Activated CD4-positive, alpha-beta memory T cell treated with anti-CD3 and anti-CD28 coated beads, Interleukin-2, amount 10 ng/mL, durations not matched to agents 7 days and 5 days (primary cell): ENCODE results near the gene ARCN1. TPM values are rescaled to one million over a fixed set of nuclear protein-coding genes. Genes with fewer than 3 reads are reported as not detected.
"Not testable (repeated sequence)": the region's sequence is repeated elsewhere in the genome, so short reads cannot be mapped to it uniquely, and the experiment has no call there.

Experiments
- CTCF ChIA-PET: fragments of 350-600 bp; sonication (Branson Sonifier 250); formaldehyde crosslinking; loops from one replicate; lab custom pipeline; 2021; ENCODE audit warnings: antibody characterized with exemption, inconsistent platforms; lab: Charles Lee
- POLR2A ChIA-PET: fragments of 350-600 bp; sonication (Branson Sonifier 250); formaldehyde crosslinking; loops from one replicate; lab custom pipeline; 2021; ENCODE audit warnings: antibody characterized with exemption; lab: Charles Lee
- DNase-seq: peaks from one replicate; pipeline ENCODE4 v3.0.0-alpha.2; 2020
- H3K27ac Mint-ChIP-seq: one replicate; pipeline ENCODE4 v1.8.0; 2021; ENCODE audit warnings: mild to moderate bottlenecking, mixed read lengths
- H3K27me3 Mint-ChIP-seq: one replicate; pipeline ENCODE4 v1.8.0; 2021; ENCODE audit warnings: mixed read lengths
- H3K36me3 Mint-ChIP-seq: one replicate; pipeline ENCODE4 v1.8.0; 2021; ENCODE audit warnings: low read depth, mixed read lengths
- H3K4me1 Mint-ChIP-seq: one replicate; pipeline ENCODE4 v1.8.0; 2021; ENCODE audit warnings: mixed read lengths
- H3K4me3 Mint-ChIP-seq: one replicate; pipeline ENCODE4 v1.8.0; 2021; ENCODE audit warnings: mild to moderate bottlenecking, mixed read lengths
- H3K9me3 Mint-ChIP-seq: one replicate; pipeline ENCODE4 v1.8.0; 2021; ENCODE audit warnings: mixed read lengths
- total RNA-seq, 2 experiments: library from RNA; stranded (reverse); gene quantifications; one replicate each; pipeline ENCODE4 v1.2.3, GENCODE V29; 2021

Gene ARCN1
- total RNA-seq, 2 experiments from 2014 or later: 138 to 141 TPM

DNA sequence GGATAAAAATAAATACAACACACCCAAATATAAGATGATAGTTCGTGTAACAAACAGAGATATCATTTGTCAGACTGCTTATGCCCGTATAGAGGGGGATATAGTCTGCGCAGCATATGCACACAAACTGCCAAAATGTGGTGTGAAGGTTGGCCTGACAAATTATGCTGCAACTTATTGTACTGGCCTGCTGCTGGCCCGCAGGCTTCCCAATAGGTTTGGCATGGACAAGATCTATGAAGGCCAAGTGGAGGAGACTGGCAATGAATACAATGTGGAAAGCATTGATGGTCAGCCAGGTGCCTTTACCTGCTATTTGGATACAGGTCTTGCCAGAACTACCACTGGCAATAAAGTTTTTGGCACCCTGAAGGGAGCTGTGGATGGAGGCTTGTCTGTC is 11.4 kb upstream of the ARCN1 start:
- DNase-seq: no peak
- Mint-ChIP-seq H3K27ac (no peak overlapping the region), H3K27me3 (no peaks in the 10 kb centered on the region), H3K4me3 (no peak overlapping the region), H3K9me3 (no peaks in the 10 kb centered on the region), H3K4me1 (peaks cover 11% of the 10 kb centered on the region), H3K36me3 (no peaks in the 10 kb centered on the region)
- ChIA-PET CTCF (no interaction called here), POLR2A (no interaction called here)

DNA sequence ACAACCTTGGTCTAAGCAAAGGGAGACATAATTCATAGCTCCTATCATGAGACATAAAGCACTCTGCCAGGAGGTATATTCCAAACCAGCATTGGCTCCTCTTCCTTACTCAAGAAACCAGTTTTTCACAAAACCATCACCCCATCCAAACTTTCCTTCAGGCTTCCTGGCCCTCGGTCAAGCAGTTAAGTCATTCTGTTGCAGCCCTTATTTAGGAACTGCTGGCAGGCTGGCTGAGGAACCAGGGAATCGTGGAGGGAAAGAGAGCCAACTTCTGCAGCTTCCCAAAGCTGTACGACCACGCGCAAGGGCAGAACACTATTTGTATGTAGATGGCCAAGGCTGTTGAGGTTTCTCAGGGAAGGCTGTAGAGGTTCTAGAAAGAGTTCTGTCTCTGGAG is 7.2 kb upstream of the ARCN1 start:
- ChIA-PET CTCF (interaction anchor here (0.6 kb wide), 1 partner anchor 871 kb away, joined by 3 read pairs; no protein-coding TSS in a partner anchor), POLR2A (interaction anchor here (1.2 kb wide), 1 partner anchor 34 kb away, joined by 3 read pairs; the partner anchor contains the start of gene TMEM25)
- Mint-ChIP-seq H3K9me3 (no peaks in the 10 kb centered on the region), H3K36me3 (no peaks in the 10 kb centered on the region), H3K4me3 (peak overlapping the region; percentile 63), H3K4me1 (peaks cover 16% of the 10 kb centered on the region), H3K27ac (no peak overlapping the region), H3K27me3 (no peaks in the 10 kb centered on the region)
- no peak for DNase-seq

DNA sequence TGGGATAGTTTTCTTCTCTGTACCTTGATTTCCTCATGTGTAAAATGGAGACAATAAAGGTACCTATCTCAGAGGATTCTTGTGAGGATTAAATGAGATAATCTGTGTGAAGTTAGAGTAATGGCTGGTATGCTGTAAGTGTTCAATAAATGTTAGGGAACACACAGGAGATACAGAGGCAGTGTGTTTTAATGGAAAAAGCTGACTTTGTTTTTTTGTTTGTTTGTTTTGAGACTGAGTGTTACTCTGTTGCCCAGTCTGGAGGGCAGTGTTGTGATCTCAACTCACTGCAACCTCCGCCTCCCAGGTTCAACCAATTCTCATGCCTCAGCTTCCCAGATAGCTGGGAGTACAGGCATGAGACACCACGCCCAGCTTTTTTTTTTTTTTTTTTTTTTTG is 2.5 kb upstream of the ARCN1 start:
- CTCF ChIA-PET: interaction anchor here (0.6 to 1.5 kb wide), 3 partner anchors 25 to 305 kb away, joined by 3 to 4 read pairs (median 4); no protein-coding TSS in a partner anchor
- Mint-ChIP-seq H3K36me3 (peaks cover 14% of the 10 kb centered on the region), H3K4me1 (peaks cover 37% of the 10 kb centered on the region), H3K4me3 (no peak overlapping the region), H3K27me3 (no peaks in the 10 kb centered on the region), H3K27ac (no peak overlapping the region), H3K9me3 (no peaks in the 10 kb centered on the region)
- DNase-seq: no peak
- POLR2A ChIA-PET: no interaction called here

DNA sequence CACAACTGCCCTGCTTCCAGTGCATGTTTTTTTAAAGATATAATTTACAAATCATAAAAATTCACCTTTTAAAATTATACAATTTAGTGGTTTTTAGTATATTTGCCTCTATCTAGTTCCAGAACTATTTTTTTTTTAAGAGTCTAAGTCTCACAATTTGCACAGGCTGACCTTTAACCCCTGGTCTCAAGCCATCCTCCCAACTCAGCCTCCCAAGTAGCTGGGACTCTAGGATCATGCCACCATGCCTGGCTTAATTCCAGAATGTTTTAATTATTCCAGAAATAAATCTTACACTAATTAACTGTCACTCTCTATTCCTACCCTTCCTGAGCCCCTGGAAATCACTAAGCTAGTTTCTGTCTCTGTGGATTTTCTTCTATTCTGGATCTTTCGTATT is 1.4 kb upstream of the ARCN1 start:
- no peaks in the 10 kb centered on the region for H3K9me3 Mint-ChIP-seq
- DNase-seq: no peak
- H3K4me3 Mint-ChIP-seq: no peak overlapping the region
- no peak overlapping the region for H3K27ac Mint-ChIP-seq
- ChIA-PET POLR2A (no interaction called here), CTCF (interaction anchor here (1.5 kb wide), 1 partner anchor 136 kb away, joined by 4 read pairs; no protein-coding TSS in a partner anchor)
- H3K36me3 Mint-ChIP-seq: peaks cover 22% of the 10 kb centered on the region
- no peaks in the 10 kb centered on the region for H3K27me3 Mint-ChIP-seq
- peaks cover 40% of the 10 kb centered on the region for H3K4me1 Mint-ChIP-seq

DNA sequence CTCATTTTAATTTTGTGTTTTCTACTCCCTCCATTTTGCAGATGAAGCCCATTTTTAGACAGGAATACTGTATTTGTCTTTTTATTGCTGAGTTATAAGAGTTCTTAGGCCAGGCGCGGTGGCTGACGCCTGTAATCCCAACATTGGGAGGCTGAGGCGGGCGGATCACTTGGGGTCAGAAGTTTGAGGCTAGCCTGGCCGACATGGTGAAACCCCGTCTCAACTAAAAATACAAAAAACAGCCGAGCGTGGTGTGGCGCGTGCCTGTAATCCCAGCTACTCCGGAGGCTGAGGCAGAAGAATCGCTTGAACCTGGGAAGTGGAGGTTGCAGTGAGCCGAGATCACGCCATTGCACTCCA is 528 bp upstream of the ARCN1 start:
- Mint-ChIP-seq H3K4me3 (peak overlapping the region; percentile 93), H3K27ac (peak overlapping the region; percentile 92), H3K36me3 (peaks cover 26% of the 10 kb centered on the region), H3K4me1 (peaks cover 42% of the 10 kb centered on the region)
- POLR2A ChIA-PET: interaction anchor here (0.7 to 2.8 kb wide), 11 partner anchors 12 to 569 kb away, joined by 3 to 18 read pairs (median 4); partner anchors contain the start of genes CD3E, DDX6, RPS25 and TRAPPC4
- H3K27me3 Mint-ChIP-seq, H3K9me3 Mint-ChIP-seq, CTCF ChIA-PET: not testable (repeated sequence)
- peak; percentile 22 for DNase-seq

DNA sequence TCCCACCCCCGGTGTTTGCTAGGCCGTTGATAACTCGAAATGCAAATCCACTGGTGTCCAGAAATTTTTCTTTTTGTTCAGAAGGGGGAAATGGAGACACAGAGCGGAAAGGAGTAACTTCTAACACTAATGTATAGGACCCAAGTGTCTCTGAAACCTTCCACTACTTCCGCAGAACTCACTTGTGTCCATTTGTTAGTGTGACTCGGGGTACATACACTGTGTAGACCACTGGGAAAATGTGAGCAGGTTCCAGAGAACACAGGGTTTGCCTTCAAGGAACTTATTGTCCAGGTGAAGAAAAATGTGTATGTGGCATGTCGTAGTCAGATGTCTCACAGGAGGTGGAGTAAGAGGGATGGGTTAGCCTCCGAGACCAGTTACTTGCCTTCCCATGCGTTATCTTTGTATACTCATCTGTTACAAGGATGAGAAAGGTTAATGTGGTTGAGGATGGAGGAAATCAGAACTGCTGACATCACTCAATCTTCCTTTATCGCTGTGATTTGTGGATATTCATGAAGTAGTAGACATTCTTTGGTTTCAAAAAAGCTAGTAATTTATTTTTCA is 857 bp downstream of the ARCN1 start:
- Mint-ChIP-seq H3K4me3 (peak overlapping the region; percentile 93), H3K27me3 (no peaks in the 10 kb centered on the region), H3K36me3 (peaks cover 34% of the 10 kb centered on the region), H3K9me3 (no peaks in the 10 kb centered on the region), H3K4me1 (peaks cover 49% of the 10 kb centered on the region), H3K27ac (peak overlapping the region; percentile 92)
- POLR2A ChIA-PET: interaction anchor here (0.6 to 2.8 kb wide), 26 partner anchors 8 to 571 kb away, joined by 3 to 18 read pairs (median 3); partner anchors contain the start of genes CD3D, CD3E, DDX6 and MPZL3
- DNase-seq: peak; percentile 36
- CTCF ChIA-PET: interaction anchor here (0.6 to 1.6 kb wide), 6 partner anchors 17 to 379 kb away, joined by 3 to 4 read pairs (median 4); no protein-coding TSS in a partner anchor

DNA sequence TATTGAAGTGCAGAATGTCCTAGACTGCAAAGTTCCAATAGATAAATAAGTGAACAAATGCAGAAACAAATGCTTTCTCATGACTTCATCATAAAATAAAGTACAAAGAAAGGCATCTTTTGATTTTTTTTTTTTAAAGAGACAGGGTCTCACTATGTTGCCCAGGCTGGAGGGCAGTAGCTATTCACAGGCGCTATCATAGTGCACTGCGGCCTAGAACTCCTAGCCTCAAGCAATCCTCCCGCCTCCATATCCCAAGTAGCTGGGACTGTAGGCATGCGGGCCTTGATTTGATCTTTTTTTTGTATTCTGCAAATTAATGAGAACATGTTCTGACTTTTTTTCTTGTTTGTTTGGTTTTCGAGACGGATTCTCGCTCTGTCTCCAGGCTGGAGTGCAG is 2.4 kb downstream of the ARCN1 start:
- no peak overlapping the region for H3K4me3 Mint-ChIP-seq
- no peaks in the 10 kb centered on the region for H3K9me3 Mint-ChIP-seq
- no peak overlapping the region for H3K27ac Mint-ChIP-seq
- no peak for DNase-seq
- H3K4me1 Mint-ChIP-seq: peaks cover 52% of the 10 kb centered on the region
- ChIA-PET POLR2A (no interaction called here), CTCF (interaction anchor here (0.7 to 1.4 kb wide), 3 partner anchors 19 to 37 kb away, joined by 3 to 5 read pairs (median 3); no protein-coding TSS in a partner anchor)
- no peaks in the 10 kb centered on the region for H3K27me3 Mint-ChIP-seq
- peaks cover 38% of the 10 kb centered on the region for H3K36me3 Mint-ChIP-seq

DNA sequence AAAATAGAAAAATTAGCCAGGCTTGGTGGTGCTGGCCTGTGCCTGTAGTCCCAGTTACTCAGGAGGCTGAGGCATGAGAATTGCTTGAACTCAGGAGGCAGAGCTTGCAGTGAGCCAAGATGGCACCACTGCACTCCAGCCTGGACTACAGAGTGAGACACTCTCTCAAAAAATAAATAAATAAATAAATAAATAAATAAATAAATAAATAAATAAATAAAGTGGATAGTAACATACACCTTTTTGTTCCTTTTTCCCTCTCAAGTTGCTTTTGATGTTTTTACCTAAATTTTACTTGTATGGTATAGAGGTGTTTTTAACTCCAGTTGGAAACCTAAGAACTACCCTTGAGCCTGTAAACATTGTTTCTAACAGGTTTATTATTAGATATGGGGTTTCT is 5.8 kb downstream of the ARCN1 start:
- H3K27me3 Mint-ChIP-seq, POLR2A ChIA-PET, H3K4me3 Mint-ChIP-seq, H3K27ac Mint-ChIP-seq, H3K9me3 Mint-ChIP-seq, DNase-seq, CTCF ChIA-PET: not testable (repeated sequence)
- Mint-ChIP-seq H3K36me3 (peaks cover 44% of the 10 kb centered on the region), H3K4me1 (peaks cover 44% of the 10 kb centered on the region)

DNA sequence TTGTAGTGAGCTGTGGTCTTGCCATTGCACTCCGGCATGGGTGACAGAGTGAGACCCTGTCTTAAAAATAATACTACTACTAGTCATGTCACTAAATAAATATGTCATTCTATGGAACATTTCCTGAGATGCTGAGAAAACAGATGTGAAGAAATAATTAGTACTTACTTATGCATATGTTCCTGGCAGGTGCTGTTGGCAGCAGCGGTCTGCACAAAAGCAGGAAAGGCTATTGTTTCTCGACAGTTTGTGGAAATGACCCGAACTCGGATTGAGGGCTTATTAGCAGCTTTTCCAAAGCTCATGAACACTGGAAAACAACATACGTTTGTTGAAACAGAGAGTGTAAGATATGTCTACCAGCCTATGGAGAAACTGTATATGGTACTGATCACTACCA is 8.8 kb downstream of the ARCN1 start:
- peaks cover 16% of the 10 kb centered on the region for H3K4me1 Mint-ChIP-seq
- DNase-seq: no peak
- ChIA-PET CTCF (no interaction called here), POLR2A (interaction anchor here (1.3 kb wide), 1 partner anchor 8 kb away, joined by 4 read pairs; no protein-coding TSS in a partner anchor)
- no peaks in the 10 kb centered on the region for H3K9me3 Mint-ChIP-seq
- H3K27me3 Mint-ChIP-seq: no peaks in the 10 kb centered on the region
- H3K4me3 Mint-ChIP-seq: no peak overlapping the region
- peaks cover 50% of the 10 kb centered on the region for H3K36me3 Mint-ChIP-seq
- no peak overlapping the region for H3K27ac Mint-ChIP-seq

DNA sequence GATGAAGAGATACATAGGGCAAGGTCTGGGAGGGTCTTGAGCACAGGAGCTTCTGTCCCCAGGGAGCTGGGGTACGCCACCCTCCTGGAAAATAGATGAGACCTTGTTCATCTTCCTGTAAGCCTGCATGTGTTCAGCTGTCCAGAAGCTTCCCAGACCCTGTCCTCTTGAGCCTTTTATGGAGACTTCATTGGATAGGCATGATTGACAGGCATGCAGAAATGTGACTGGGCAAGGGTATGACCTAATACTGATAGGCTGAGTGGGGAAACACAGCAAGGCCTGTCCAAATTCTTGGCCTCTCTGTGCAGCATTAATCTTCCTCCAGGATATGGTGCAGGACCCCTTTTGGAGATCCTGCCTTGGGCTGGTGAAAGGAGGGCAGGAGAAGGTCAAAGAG is 15.7 kb downstream of the ARCN1 start:
- Mint-ChIP-seq H3K27ac (no peak overlapping the region), H3K27me3 (no peaks in the 10 kb centered on the region), H3K36me3 (peaks cover 74% of the 10 kb centered on the region), H3K4me3 (no peak overlapping the region), H3K4me1 (no peaks in the 10 kb centered on the region), H3K9me3 (no peaks in the 10 kb centered on the region)
- ChIA-PET POLR2A (no interaction called here), CTCF (no interaction called here)
- DNase-seq: no peak

DNA sequence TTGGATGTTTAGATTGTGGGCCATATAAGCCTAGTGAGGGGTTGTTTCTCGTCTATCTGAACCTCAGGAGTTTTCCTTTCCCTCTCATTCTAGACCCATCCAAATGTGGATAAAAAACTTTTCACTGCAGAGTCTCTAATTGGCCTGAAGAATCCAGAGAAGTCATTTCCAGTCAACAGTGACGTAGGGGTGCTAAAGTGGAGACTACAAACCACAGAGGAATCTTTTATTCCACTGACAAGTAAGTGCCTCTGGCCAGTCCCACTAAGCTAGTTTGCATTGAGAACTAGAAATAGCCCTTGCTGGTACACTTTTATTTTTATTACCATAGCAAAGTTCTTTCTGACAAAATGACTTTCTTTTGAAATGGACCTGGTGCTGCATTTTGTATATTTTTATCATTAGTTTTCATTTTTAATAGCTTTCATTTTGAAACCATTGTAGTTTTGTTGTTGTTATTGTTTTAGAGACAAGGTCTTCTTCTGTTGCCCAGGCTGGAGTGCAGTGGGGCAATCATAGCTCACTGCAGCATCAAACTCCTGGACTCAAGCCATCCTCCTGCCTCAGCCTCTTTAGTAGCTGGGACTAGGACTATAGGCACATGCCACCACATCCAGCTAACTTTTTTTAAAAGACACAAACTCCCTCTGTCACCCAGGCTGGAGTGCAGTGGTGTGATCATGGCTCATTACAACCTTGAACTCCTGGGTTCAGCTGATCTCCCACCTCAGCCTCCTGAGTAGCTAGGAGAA is 20.6 kb downstream of the ARCN1 start:
- CTCF ChIA-PET: interaction anchor here (0.7 to 3.7 kb wide), 4 partner anchors 18 to 140 kb away, joined by 3 to 69 read pairs (median 3); no protein-coding TSS in a partner anchor
- POLR2A ChIA-PET: interaction anchor here (0.8 to 1.5 kb wide), 3 partner anchors 9 to 214 kb away, joined by 3 read pairs; no protein-coding TSS in a partner anchor
- peaks cover 74% of the 10 kb centered on the region for H3K36me3 Mint-ChIP-seq
- H3K9me3 Mint-ChIP-seq: no peaks in the 10 kb centered on the region
- H3K27me3 Mint-ChIP-seq: no peaks in the 10 kb centered on the region
- no peak overlapping the region for H3K27ac Mint-ChIP-seq
- peaks cover 22% of the 10 kb centered on the region for H3K4me1 Mint-ChIP-seq
- H3K4me3 Mint-ChIP-seq: no peak overlapping the region
- DNase-seq: no peak

DNA sequence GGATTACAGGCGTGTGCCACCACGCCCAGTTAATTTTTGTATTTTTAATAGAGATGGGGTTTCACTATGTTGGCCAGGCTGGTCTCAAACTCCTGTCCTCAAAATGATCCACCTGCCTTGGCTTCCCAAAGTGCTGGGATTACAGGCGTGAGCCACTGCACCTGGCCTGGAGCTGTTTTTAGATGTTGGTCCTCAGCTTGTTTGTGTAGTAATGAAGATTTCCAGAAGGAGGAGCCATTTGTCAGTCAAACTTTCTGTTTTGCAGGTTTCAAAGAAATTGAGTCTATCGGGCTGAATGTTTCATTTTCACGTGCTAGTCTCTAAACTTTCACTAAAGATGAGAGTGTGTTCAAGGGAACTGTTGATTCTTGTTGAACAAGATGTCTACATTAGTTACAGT is 22.8 kb downstream of the ARCN1 start:
- not testable (repeated sequence) for H3K4me3 Mint-ChIP-seq, DNase-seq, H3K27me3 Mint-ChIP-seq, H3K27ac Mint-ChIP-seq, H3K9me3 Mint-ChIP-seq
- ChIA-PET CTCF (interaction anchor here (0.7 to 3.7 kb wide), 11 partner anchors 9 to 283 kb away, joined by 3 to 69 read pairs (median 4); no protein-coding TSS in a partner anchor), POLR2A (interaction anchor here (0.6 to 1.6 kb wide), 5 partner anchors 9 to 197 kb away, joined by 3 to 8 read pairs (median 3); partner anchors contain the start of gene ARCN1)
- H3K36me3 Mint-ChIP-seq: peaks cover 74% of the 10 kb centered on the region
- H3K4me1 Mint-ChIP-seq: peaks cover 22% of the 10 kb centered on the region
